BE2C (cell line): ENCODE data around the gene FOXRED1.
"Not testable (repeated sequence)": the region's sequence is repeated elsewhere in the genome, so short reads cannot be mapped to it uniquely, and the experiment has no call there.

Experiments
- DNase-seq: peaks from one replicate; pipeline ENCODE4 v3.0.0-alpha.2; 2020
- H3K27me3 ChIP-seq: fragments of 250-450 bp; sonication (Bioruptor Pico); 2 replicates; pipeline ENCODE4 v1.5.1; 2020; ENCODE audit warnings: mild to moderate bottlenecking
- H3K36me3 ChIP-seq: fragments of 250-450 bp; sonication (Bioruptor Pico); 2 replicates; pipeline ENCODE4 v1.5.1; 2020; ENCODE audit warnings: mild to moderate bottlenecking
- H3K4me1 ChIP-seq: fragments of 250-450 bp; sonication (Bioruptor Pico); 2 replicates; pipeline ENCODE4 v1.5.1; 2020
- H3K4me3 ChIP-seq: 2 replicates; pipeline ENCODE4 v1.5.1; 2011; ENCODE audit warnings: low read depth, low read length
- H3K9me3 ChIP-seq: fragments of 250-450 bp; sonication (Bioruptor Pico); 2 replicates; pipeline ENCODE4 v1.5.1; 2020
- CTCF ChIP-seq: IDR thresholded peaks from 2 replicates; pipeline ENCODE4 v1.5.1; 2012; ENCODE audit warnings: mild to moderate bottlenecking, low read depth, low read length

The FOXRED1 gene

GRCh38 chr11:126305699-126306098 lies 36.7 kb downstream of the FOXRED1 start:
- no peak for TF ChIP-seq CTCF
- H3K27me3 ChIP-seq: no peaks in the 10 kb centered on the region
- H3K4me3 ChIP-seq: no peak overlapping the region
- no peak for DNase-seq
- H3K4me1 ChIP-seq: no peaks in the 10 kb centered on the region
- H3K36me3 ChIP-seq: peaks cover 11% of the 10 kb centered on the region
- H3K9me3 ChIP-seq: no peaks in the 10 kb centered on the region

GRCh38 chr11:126307706-126308105 lies 38.8 kb downstream of the FOXRED1 start:
- Histone ChIP-seq H3K4me1 (no peaks in the 10 kb centered on the region), H3K9me3 (no peaks in the 10 kb centered on the region), H3K4me3 (no peak overlapping the region), H3K27me3 (no peaks in the 10 kb centered on the region), H3K36me3 (peaks cover 1% of the 10 kb centered on the region; the same call in 1 of the 2 replicates)
- peak; percentile 60 for DNase-seq
- peak; percentile 58 for TF ChIP-seq CTCF

- H3K4me1 ChIP-seq: no peaks in the 10 kb centered on the region
- no peaks in the 10 kb centered on the region for H3K9me3 ChIP-seq
- no peaks in the 10 kb centered on the region for H3K27me3 ChIP-seq
- no peaks in the 10 kb centered on the region for H3K36me3 ChIP-seq
- TF ChIP-seq CTCF: no peak
- no peak for DNase-seq
- no peak overlapping the region for H3K4me3 ChIP-seq
These were observed 39.3 kb downstream of the FOXRED1 start for GRCh38 chr11:126308271-126308671.

- not testable (repeated sequence) for H3K9me3 ChIP-seq, H3K27me3 ChIP-seq, DNase-seq, H3K4me3 ChIP-seq, H3K4me1 ChIP-seq, H3K36me3 ChIP-seq
These were observed 39.8 kb downstream of the FOXRED1 start for GRCh38 chr11:126308771-126309170.

- TF ChIP-seq CTCF: peak; percentile 77
- Histone ChIP-seq H3K4me3 (no peak overlapping the region), H3K4me1 (no peaks in the 10 kb centered on the region), H3K27me3 (no peaks in the 10 kb centered on the region), H3K9me3 (no peaks in the 10 kb centered on the region), H3K36me3 (peaks cover 3% of the 10 kb centered on the region; the same call in 1 of the 2 replicates)
- peak; percentile 74 for DNase-seq
These were observed 41.4 kb downstream of the FOXRED1 start for GRCh38 chr11:126310200-126310991.

- no peak for DNase-seq
- Histone ChIP-seq H3K9me3 (no peaks in the 10 kb centered on the region), H3K4me3 (no peak overlapping the region), H3K4me1 (no peaks in the 10 kb centered on the region), H3K27me3 (no peaks in the 10 kb centered on the region), H3K36me3 (peaks cover 3% of the 10 kb centered on the region; the same call in 1 of the 2 replicates)
- TF ChIP-seq CTCF: no peak
These were observed 42.0 kb downstream of the FOXRED1 start for GRCh38 chr11:126310992-126311310.
